GM21737 (cell line): ENCODE data around the gene MOSPD3.
"Not testable (repeated sequence)": the region's sequence is repeated elsewhere in the genome, so short reads cannot be mapped to it uniquely, and the experiment has no call there.

Experiments used
- ATAC-seq: cut with Tn5 transposase; IDR thresholded peaks from one replicate; pipeline ENCODE4 v1.9.1; 2021; ENCODE audit warnings: mild to moderate bottlenecking, moderate library complexity; ENCODE audit not compliant: unreplicated experiment

Gene MOSPD3

DNA sequence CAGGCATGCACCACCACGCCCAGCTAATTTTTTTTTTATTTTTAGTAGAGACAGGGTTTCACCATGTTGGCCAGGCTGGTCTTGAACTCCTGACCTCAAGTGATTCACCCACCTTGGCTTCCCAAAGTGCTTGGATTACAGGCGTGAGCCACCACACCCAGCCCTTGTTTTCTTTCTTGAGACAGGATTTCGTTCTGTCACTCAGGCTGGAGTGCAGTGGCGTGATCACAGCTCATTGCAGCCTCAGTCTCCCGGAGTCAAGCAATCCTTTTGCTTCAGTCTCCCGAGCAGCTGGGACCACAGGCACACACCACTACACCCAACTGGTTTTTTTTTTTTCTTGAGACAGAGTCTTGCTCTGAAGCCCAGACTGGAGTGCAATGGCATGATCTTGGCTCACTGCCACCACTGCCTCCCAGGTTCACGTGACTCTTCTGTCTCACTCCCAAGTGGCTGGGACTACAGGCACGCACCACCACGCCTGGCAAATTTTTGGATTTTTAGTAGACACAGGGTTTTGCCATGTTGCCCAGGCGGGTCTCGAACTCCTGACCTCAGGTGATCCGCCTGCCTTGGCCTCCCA lies 49.9 kb downstream of the MOSPD3 start:
- ATAC-seq: not testable (repeated sequence)
